ENCODE data around the gene KRT15. TPM values are rescaled to one million over a fixed set of nuclear protein-coding genes. Genes with fewer than 3 reads are reported as not detected.

The KRT15 gene
- total and polyA plus RNA-seq, 2 donors (not counting 1 experiment from before 2014, with no cell fraction given): not detected

GRCh38 chr17:41542357-41542756 is 23.7 kb upstream of the KRT15 start:
- no peak overlapping the region for H3K4me3 ChIP-seq (ENCODE audit: control extremely low read depth in 1 of 5, extremely low read depth in 1 of 5, insufficient read depth in 1 of 5, low read depth in 2 of 5, low read length in 4 of 5)
- H3K27me3 ChIP-seq (replicated peaks in 1 of 4; ENCODE audit: control extremely low read depth in 1 of 4, control insufficient read depth in 3 of 4, insufficient read depth in 4 of 4, low read length in 3 of 4): peaks cover 0 to 11% (median 0%) of the 10 kb centered on the region in 4 experiments
- peaks cover 22% of the 10 kb centered on the region for H3K27me3 Mint-ChIP-seq
- intact Hi-C loops (cut with micrococcal nuclease): no loop called here
- ChIA-PET POLR2A (no interaction called here), CTCF (interaction anchor here (0.6 to 0.8 kb wide), 2 partner anchors 8 to 387 kb away, joined by 3 to 4 read pairs; no protein-coding TSS in a partner anchor)
- H3K27ac ChIP-seq (ENCODE audit: low read length in 2 of 2): no peak overlapping the region
- no peak overlapping the region for H2AFZ ChIP-seq (ENCODE audit: insufficient read depth, low read depth, low read length, poor library complexity, severe bottlenecking)
- no CpG with 5 or more reads among the region's 2 CpGs for WGBS (ENCODE audit: insufficient coverage)
- TF ChIP-seq EZH2 (IDR thresholded peaks at IDR 0.05; ENCODE audit: borderline replicate concordance, insufficient read depth, low read depth, low read length, poor library complexity, severe bottlenecking) (no peak), CTCF (IDR thresholded peaks at IDR 0.05) (no peak)
- no peaks in the 10 kb centered on the region for H3K4me1 Mint-ChIP-seq
- H3K4me1 ChIP-seq (ENCODE audit: control insufficient read depth in 2 of 2, insufficient read depth in 2 of 2, low read length in 2 of 2): no peaks in the 10 kb centered on the region
- no peaks in the 10 kb centered on the region for H3K79me2 ChIP-seq (ENCODE audit: control insufficient read depth, insufficient read depth, low read length)
- no peak overlapping the region for H3K4me2 ChIP-seq (replicated peaks; ENCODE audit: low read depth, low read length, poor library complexity, severe bottlenecking)
- H3K9me3 ChIP-seq (ENCODE audit: control extremely low read depth in 1 of 3, control insufficient read depth in 2 of 3, insufficient read depth in 1 of 3, low read length in 2 of 3): peaks cover 0 to 11% (median 0%) of the 10 kb centered on the region in 3 donors
- no peak overlapping the region for H3K4me3 Mint-ChIP-seq
- H3K9me3 Mint-ChIP-seq (ENCODE audit: insufficient read depth): no peaks in the 10 kb centered on the region
- no peak for DNase-seq
- H3K9ac ChIP-seq (ENCODE audit: low read length): no peak overlapping the region
- no peak for ATAC-seq (ENCODE audit: low read depth)
- H3K27ac Mint-ChIP-seq: no peak overlapping the region
- no peaks in the 10 kb centered on the region for H4K20me1 ChIP-seq (ENCODE audit: control insufficient read depth, insufficient read depth, low read length, poor library complexity, severe bottlenecking)
- H3K36me3 ChIP-seq (replicated peaks in 1 of 2; ENCODE audit: control extremely low read depth in 1 of 2, control insufficient read depth in 1 of 2, extremely low read depth in 1 of 2, insufficient read depth in 2 of 2, low read length in 1 of 2): no peaks in the 10 kb centered on the region

GRCh38 chr17:41540921-41541625 is 22.4 kb upstream of the KRT15 start:
- no peaks in the 10 kb centered on the region for H3K9me3 Mint-ChIP-seq (ENCODE audit: insufficient read depth)
- Histone ChIP-seq H3K4me3 (ENCODE audit: control extremely low read depth in 1 of 5, extremely low read depth in 1 of 5, insufficient read depth in 1 of 5, low read depth in 2 of 5, low read length in 4 of 5) (no peak overlapping the region), H3K27ac (ENCODE audit: low read length in 2 of 2) (no peak overlapping the region), H3K4me1 (ENCODE audit: control insufficient read depth in 2 of 2, insufficient read depth in 2 of 2, low read length in 2 of 2) (no peaks in the 10 kb centered on the region), H2AFZ (ENCODE audit: insufficient read depth, low read depth, low read length, poor library complexity, severe bottlenecking) (no peak overlapping the region), H3K36me3 (replicated peaks in 1 of 2; ENCODE audit: control extremely low read depth in 1 of 2, control insufficient read depth in 1 of 2, extremely low read depth in 1 of 2, insufficient read depth in 2 of 2, low read length in 1 of 2) (no peaks in the 10 kb centered on the region), H3K4me2 (replicated peaks; ENCODE audit: low read depth, low read length, poor library complexity, severe bottlenecking) (no peak overlapping the region), H3K9ac (ENCODE audit: low read length) (no peak overlapping the region), H3K9me3 (ENCODE audit: control extremely low read depth in 1 of 3, control insufficient read depth in 2 of 3, insufficient read depth in 1 of 3, low read length in 2 of 3) (no peaks in the 10 kb centered on the region), H3K27me3 (replicated peaks in 1 of 4; ENCODE audit: control extremely low read depth in 1 of 4, control insufficient read depth in 3 of 4, insufficient read depth in 4 of 4, low read length in 3 of 4) (peaks cover 0 to 5% (median 0%) of the 10 kb centered on the region in 4 experiments), H4K20me1 (ENCODE audit: control insufficient read depth, insufficient read depth, low read length, poor library complexity, severe bottlenecking) (no peaks in the 10 kb centered on the region), H3K79me2 (ENCODE audit: control insufficient read depth, insufficient read depth, low read length) (no peaks in the 10 kb centered on the region)
- CTCF ChIA-PET: interaction anchor here (1.9 kb wide), 1 partner anchor 8 kb away, joined by 9 read pairs; no protein-coding TSS in a partner anchor
- peaks cover 23% of the 10 kb centered on the region for H3K27me3 Mint-ChIP-seq
- intact Hi-C loops (cut with micrococcal nuclease): no loop called here
- 87% methylated on average over 10 of the region's 10 CpGs for WGBS (ENCODE audit: insufficient coverage)
- no peak for DNase-seq
- ATAC-seq (ENCODE audit: low read depth): no peak
- H3K4me3 Mint-ChIP-seq: no peak overlapping the region
- POLR2A ChIA-PET: no interaction called here
- no peak overlapping the region for H3K27ac Mint-ChIP-seq
- H3K4me1 Mint-ChIP-seq: no peaks in the 10 kb centered on the region
- TF ChIP-seq CTCF (IDR thresholded peaks at IDR 0.05) (no peak), EZH2 (IDR thresholded peaks at IDR 0.05; ENCODE audit: borderline replicate concordance, insufficient read depth, low read depth, low read length, poor library complexity, severe bottlenecking) (no peak)

Data from B cell (primary cell).